Fibroblast of villous mesenchyme (primary cell): ENCODE results near the gene COMMD2. TPM values are rescaled to one million over a fixed set of nuclear protein-coding genes. Genes with fewer than 3 reads are reported as not detected.

Source experiments
- DNase-seq: peaks from one replicate; pipeline ENCODE4 v3.0.0-alpha.2; 2010; ENCODE audit warnings: low read depth
- H3K4me3 ChIP-seq: 2 replicates; pipeline ENCODE4 v1.5.1; 2011; ENCODE audit warnings: low read depth, mild to moderate bottlenecking, low read length
- CTCF ChIP-seq: IDR thresholded peaks from 2 replicates; pipeline ENCODE4 v1.5.1; 2012; ENCODE audit warnings: low read depth, mild to moderate bottlenecking, low read length; ENCODE audit not compliant: insufficient read depth
- small RNA-seq: library from RNA; depleted of rRNA; stranded (forward); fragments of <200 nt; gene quantifications from one replicate; pipeline ENCODE3, GENCODE V24; 2012
- total RNA-seq: library from RNA; depleted of rRNA; stranded (reverse); fragments of >200 nt; gene quantifications from 2 replicates; pipeline ENCODE4 v1.2.3, GENCODE V29; 2012

COMMD2 gene
- total RNA-seq, 1 donor, result 34.5 TPM

- TF ChIP-seq CTCF, result no peak
- H3K4me3 ChIP-seq, result no peak overlapping the region
- DNase-seq, result no peak
Measured at GRCh38 chr3:149701206-149701976, 50.9 kb downstream of the COMMD2 start.

Small RNA genes within 50 kb of the gene (small RNA-seq; reads per million reads assigned to genes)
- gene RNU6-507P, result not detected

Other genes starting within 250 kb of the COMMD2 start
- 37.6 and 47.7 TPM in 2 replicates for gene WWTR1, start 94.5 kb downstream of the COMMD2 start, total RNA-seq
- gene ANKUB1, start 40.1 kb upstream of the COMMD2 start, total RNA-seq, result not detected in 2 replicates
- gene RNF13, start 60.7 kb upstream of the COMMD2 start, total RNA-seq, result 48.3 and 77.3 TPM in 2 replicates
- 137 and 196 TPM in 2 replicates for gene PFN2, start 218.4 kb upstream of the COMMD2 start, total RNA-seq